Measurements from ENCODE around the gene LAYN. TPM values are rescaled to one million over a fixed set of nuclear protein-coding genes. Genes with fewer than 3 reads are reported as not detected.

LAYN gene
- total and polyA plus RNA-seq, 2 donors from 2014 or later: 4.8 to 7.6 TPM

DNA sequence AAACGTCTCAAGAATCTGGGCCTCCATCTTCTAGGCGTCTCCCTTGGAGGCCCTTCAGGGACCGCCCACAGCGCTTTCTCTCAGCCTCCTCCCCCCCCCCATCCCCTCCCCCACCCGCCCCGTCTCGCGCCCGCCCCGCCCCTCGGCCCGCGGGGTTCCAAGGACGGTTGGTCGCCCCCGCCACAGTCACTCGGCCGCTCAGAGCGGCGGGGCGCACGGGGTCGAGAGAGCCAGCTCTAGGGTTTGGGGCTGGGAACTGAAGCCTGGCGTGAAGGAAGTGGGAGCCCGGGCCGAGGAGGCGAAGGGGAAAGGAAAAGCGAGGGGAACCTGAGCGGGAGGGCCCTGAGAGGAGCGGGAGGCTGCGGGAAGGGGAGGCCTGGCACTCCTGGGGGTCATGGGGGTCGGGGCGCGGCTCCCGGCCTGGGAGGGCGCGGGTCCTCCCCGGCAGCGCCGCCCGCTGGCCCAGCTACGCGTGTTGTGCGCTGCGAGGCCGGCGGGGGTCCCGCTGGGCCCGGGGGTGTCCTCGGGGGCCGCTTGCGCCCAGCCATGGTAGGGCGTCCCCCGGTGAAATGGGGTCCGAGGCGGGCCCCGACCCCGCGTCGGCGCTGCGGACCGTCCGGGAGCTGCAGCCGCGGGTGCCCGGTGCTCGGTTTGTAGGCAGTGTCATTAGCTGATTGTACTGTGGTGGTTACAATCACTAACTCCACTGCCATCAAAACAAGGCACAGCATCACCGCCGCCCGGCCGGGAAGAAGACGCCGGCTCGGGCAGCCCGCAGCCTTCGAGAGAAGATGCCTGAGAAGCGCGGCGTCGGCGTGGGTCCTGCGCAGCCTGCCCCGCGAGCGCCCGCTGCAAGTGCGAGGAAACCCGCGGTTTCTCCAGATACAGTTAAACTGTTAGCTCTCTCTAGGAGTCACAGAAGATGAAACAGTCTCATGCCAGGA lies 28.0 kb upstream of the LAYN start, which contains the start of gene BTG4:
TSS of gene BTG4 (minus strand) at position 91 of the 944 bp plus-strand sequence. CDS start 13,610 bp downstream, outside the sequence.
- H3K9ac ChIP-seq (ENCODE audit: low read length in 3 of 3): no peak within 1 kb of the TSS
- TF ChIP-seq, protein P1, sequence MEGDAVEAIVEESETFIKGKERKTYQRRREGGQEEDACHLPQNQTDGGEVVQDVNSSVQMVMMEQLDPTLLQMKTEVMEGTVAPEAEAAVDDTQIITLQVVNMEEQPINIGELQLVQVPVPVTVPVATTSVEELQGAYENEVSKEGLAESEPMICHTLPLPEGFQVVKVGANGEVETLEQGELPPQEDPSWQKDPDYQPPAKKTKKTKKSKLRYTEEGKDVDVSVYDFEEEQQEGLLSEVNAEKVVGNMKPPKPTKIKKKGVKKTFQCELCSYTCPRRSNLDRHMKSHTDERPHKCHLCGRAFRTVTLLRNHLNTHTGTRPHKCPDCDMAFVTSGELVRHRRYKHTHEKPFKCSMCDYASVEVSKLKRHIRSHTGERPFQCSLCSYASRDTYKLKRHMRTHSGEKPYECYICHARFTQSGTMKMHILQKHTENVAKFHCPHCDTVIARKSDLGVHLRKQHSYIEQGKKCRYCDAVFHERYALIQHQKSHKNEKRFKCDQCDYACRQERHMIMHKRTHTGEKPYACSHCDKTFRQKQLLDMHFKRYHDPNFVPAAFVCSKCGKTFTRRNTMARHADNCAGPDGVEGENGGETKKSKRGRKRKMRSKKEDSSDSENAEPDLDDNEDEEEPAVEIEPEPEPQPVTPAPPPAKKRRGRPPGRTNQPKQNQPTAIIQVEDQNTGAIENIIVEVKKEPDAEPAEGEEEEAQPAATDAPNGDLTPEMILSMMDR (IDR thresholded peaks at IDR 0.05; ENCODE audit: borderline replicate concordance, extremely low read depth, insufficient read depth): no peak
- H3K27ac ChIP-seq (ENCODE audit: low read depth in 2 of 2, low read length in 2 of 2): no peak within 1 kb of the TSS
- H3K4me1 ChIP-seq (ENCODE audit: control insufficient read depth in 2 of 3, insufficient read depth in 2 of 3, low read depth in 1 of 3, low read length in 3 of 3): no peaks in the 10 kb centered on the region
- FAIRE-seq: no peak
- no peaks in the 10 kb centered on the region for H3K9me3 ChIP-seq (ENCODE audit: control insufficient read depth in 2 of 3, insufficient read depth in 1 of 3, low read length in 3 of 3)
- intact Hi-C loops (cut with DNase I): no loop called here
- H3K36me3 ChIP-seq (ENCODE audit: control insufficient read depth in 2 of 3, insufficient read depth in 3 of 3, low read length in 3 of 3): no peaks in the 10 kb centered on the region
- H3K27me3 ChIP-seq (ENCODE audit: control insufficient read depth, insufficient read depth, low read length): peaks cover 32% of the 10 kb centered on the region
- H3K4me3 ChIP-seq (ENCODE audit: low read length in 3 of 3): no peak within 1 kb of the TSS
- peak; percentile 44 to 73 (median 50) for DNase-seq

DNA sequence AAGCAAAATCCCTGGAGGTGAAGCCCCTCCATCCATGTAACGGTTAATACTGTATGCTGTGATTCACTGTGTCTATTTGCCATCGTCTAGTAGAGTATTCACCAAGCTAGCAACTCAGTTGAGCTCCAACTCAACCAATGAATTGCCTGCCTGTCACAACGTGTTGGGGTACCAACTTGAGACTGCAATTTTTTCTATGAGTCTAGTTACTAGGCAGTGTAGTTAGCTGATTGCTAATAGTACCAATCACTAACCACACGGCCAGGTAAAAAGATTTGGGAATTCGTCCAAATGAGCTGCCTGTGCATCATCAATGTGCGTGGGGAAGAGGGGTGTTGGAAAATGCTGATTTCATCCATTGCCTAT lies 27.3 kb upstream of the LAYN start:
- Histone ChIP-seq H3K9ac (ENCODE audit: low read length in 3 of 3) (no peak overlapping the region), H3K4me1 (ENCODE audit: control insufficient read depth in 2 of 3, insufficient read depth in 2 of 3, low read depth in 1 of 3, low read length in 3 of 3) (no peaks in the 10 kb centered on the region), H3K27ac (ENCODE audit: low read depth in 2 of 2, low read length in 2 of 2) (no peak overlapping the region), H3K4me3 (ENCODE audit: low read length in 3 of 3) (no peak overlapping the region), H3K9me3 (ENCODE audit: control insufficient read depth in 2 of 3, insufficient read depth in 1 of 3, low read length in 3 of 3) (no peaks in the 10 kb centered on the region), H3K36me3 (ENCODE audit: control insufficient read depth in 2 of 3, insufficient read depth in 3 of 3, low read length in 3 of 3) (no peaks in the 10 kb centered on the region), H3K27me3 (ENCODE audit: control insufficient read depth, insufficient read depth, low read length) (peaks cover 32% of the 10 kb centered on the region)
- intact Hi-C loops (cut with DNase I): no loop called here
- TF ChIP-seq, protein P1 (IDR thresholded peaks at IDR 0.05; ENCODE audit: borderline replicate concordance, extremely low read depth, insufficient read depth): no peak
- DNase-seq: peak in 1 of 5 donors; percentile 9
- FAIRE-seq: no peak

DNA sequence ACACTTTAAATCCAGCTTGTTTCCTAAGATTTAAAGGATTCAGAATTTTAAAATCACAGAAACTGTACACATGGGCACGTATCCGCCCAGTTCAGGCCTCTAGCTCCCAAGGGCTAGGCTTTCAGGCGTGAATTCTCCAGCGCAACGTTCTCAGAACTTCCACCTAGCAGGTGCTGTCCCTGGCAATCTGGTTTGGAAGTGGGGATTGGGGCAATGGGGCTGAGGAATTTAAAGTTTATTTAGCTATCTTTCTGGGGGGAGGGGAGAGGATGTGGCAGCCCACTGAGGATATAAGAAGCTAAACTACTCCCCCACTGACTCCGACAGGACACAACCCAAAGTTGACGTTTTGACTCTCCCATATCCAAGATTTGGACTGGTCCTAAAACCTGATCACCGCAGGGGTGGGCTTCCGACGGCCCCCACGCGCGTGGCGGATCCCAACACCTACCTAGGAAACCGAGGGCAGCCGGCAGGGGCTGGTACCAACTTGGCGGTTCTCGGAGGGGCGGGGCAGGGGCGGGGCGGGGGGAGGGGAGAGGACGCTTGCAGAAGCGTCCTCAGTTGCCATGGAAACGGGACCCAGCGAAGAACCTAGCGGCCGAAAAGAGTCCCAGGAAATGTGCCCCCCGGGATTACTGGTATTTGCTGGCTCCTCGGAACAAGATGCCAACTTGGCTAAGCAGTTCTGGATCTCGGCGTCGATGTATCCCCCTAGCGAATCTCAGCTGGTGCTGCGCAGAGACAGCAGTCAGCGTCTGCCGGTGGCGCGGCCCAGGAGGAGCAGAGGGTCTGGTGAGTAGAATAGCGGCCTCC lies 26.1 kb upstream of the LAYN start, which contains the start of gene HOATZ:
TSS of gene HOATZ (plus strand) at position 563 of the 816 bp plus-strand sequence. CDS start at position 570, 7 bp downstream.
- Histone ChIP-seq H3K27me3 (ENCODE audit: control insufficient read depth, insufficient read depth, low read length) (peaks cover 32% of the 10 kb centered on the region), H3K9ac (ENCODE audit: low read length in 3 of 3) (no peak within 1 kb of the TSS), H3K9me3 (ENCODE audit: control insufficient read depth in 2 of 3, insufficient read depth in 1 of 3, low read length in 3 of 3) (no peaks in the 10 kb centered on the region), H3K4me3 (ENCODE audit: low read length in 3 of 3) (no peak within 1 kb of the TSS), H3K27ac (ENCODE audit: low read depth in 2 of 2, low read length in 2 of 2) (no peak within 1 kb of the TSS), H3K4me1 (ENCODE audit: control insufficient read depth in 2 of 3, insufficient read depth in 2 of 3, low read depth in 1 of 3, low read length in 3 of 3) (no peaks in the 10 kb centered on the region), H3K36me3 (ENCODE audit: control insufficient read depth in 2 of 3, insufficient read depth in 3 of 3, low read length in 3 of 3) (no peaks in the 10 kb centered on the region)
- intact Hi-C loops (cut with DNase I): no loop called here
- FAIRE-seq (no peak), DNase-seq (peak in 4 of 5 donors; percentile 41 to 69 (median 44))
- TF ChIP-seq, protein P1 (IDR thresholded peaks at IDR 0.05; ENCODE audit: borderline replicate concordance, extremely low read depth, insufficient read depth): no peak
